Stimulated activated CD4-positive, alpha-beta T cell treated with anti-CD3 and anti-CD28 coated beads, Interleukin-2, amount 100 ng/mL, for 24 hours (primary cell): ENCODE results near the gene LAIR2.

Experiments
- DNase-seq, 2 donors: peaks; one replicate each; pipeline ENCODE4 v3.0.0-alpha.2; 2020

The LAIR2 gene

DNA sequence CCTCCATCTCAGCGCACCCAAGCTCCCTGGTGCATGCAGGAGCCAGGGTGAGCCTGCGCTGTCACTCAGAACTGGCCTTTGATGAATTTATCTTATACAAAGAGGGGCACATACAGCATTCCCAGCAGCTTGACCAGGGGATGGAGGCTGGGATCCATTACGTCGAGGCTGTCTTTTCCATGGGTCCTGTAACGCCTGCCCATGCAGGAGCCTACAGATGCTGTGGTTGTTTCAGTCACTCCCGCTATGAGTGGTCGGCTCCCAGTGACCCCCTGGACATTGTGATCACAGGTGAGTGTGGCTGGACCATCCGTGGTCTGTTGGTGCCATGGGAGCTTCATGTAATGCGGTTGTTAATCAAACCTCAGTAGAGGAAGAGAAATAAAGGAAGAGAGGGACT, 33.0 kb downstream of the LAIR2 start:
- DNase-seq: no peak

DNA sequence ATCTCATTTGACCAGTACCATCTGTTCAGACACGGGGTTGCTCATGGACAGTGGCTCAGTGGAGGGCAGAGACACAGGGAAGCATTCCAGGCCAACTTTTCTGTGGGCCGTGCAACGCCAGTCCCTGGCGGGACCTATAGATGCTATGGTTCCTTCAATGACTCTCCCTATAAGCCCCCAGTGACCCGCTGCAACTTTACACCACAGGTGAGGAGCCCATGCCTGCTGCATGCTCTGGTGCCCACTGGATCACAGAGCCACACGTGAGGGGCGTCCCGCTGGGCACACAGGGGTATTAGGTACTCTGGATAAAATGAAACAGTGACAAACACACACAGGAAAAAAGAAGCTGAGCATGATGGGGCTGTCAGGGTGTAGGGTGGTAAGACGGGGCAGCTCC, 34.3 kb downstream of the LAIR2 start:
- DNase-seq: no peak

DNA sequence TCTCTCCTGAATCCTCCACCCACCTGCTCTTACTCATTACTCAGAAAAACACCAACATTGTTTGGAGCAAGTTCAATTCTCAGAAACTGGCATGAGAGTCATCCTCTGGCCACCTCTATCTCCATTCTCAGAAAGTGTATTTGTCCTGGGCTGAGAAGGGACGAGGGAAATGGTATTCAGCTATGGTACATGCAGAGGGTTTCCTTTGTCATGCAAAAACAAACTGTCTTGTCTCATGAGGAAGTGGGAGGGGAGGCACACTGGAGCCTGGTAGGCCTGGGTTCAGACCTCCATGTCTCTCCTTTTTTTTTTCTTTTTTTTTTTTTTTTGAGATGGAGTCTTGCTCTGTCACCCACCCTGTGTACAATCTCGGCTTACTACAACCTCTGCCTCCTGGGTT, 39.1 kb downstream of the LAIR2 start:
- DNase-seq: no peak

DNA sequence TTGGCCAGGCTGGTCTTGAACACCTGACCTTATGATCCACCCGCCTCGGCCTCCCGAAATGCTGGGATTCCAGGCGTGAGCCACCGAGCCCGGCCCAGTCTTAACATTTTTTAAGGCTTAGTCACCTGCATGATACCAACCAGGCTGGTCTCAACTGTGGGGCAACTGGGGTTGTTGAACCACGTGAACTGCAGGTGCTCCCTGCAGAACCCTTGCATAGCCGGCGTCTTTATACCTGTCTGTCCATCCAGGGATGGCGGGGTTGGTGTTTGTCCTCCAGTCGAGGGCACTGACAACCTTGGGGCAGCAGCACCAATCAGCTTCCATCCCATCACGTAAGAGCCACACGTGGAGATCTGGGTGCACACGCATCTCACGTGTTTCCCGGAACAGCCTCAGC, 46.2 kb downstream of the LAIR2 start:
- DNase-seq: no peak

DNA sequence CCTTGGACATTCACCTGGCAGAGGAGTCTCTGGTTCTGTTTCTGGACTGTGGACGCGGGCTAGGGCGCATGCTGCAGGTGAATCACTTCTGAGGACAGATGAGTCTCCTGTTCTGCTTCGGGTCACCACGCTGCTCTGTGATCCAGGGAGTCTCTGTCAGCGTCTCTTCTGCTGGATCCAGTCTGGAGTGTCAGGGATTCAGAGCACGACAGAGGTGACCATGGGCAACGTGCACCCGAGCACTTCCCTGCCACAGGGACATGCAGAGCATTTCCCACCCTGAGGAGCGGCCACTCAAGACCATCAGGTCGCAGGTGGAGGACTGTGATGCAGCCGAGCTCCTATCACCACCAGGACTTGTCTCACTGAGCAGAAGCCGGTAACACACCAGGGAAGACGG, 46.6 kb downstream of the LAIR2 start:
- no peak for DNase-seq

DNA sequence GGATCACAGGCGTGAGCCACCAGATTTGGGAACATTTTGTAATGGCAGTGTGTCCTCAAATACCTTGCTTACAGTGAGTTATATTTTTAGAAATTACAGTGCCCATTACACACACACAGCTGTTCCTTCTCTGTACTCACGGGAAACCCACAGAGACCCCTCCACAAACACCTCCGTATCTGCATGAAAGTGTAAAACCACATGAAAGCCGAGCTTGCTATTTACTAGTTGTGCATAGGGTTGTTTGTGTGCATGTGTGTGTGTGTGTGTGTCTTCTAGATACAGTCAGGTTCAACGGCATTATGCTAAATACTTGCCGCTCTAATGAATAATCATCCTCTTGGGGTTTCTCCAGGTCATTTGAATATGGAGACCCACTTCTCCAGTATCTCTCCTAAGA, 48.7 kb downstream of the LAIR2 start:
- no peak for DNase-seq

DNA sequence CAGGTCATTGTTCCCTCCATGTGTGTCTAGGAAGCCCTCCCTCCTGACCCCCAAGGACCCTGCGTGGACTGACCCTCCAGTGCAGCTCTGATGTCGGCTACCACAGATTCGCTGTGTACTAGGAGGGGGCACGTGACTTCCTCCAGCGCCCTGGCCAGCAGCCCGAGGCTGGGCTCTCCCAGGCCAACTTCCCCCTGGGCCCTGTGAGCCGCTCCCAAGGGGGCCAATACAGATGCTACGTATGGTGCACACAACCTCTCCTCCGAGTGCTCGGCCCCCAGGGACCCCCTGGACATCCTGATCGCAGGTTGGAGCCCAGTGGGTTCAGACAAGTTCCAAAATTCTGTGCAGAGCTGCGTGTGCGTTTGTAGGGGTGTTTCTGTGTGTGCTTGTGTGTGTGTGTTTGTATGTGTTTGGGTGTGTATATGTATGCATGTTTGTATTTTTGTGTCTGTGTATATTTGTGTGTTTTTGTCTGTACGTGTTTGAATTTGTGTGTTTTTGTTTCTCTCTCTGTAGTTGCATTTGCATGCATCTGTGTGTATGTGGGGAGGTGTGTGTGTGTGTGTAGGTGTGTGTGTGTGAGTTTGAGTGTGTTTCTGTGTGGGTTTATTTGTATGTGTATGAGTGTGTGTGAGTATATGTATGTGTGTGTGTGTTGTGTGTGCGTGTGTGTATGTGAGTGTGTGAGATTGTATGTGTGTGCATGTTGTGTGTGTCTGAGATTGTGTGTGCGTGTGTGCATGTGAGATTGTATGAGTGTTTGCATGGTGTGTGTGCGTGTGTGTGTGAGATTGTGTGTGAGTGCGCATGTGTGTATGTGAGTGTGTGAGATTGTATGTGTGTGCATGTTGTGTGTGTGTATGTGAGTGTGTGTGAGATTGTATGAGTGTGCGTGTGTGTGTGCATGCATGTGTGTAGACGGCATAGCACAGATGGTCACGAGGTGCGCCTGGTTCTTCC, 49.6 kb downstream of the LAIR2 start:
- no peak for DNase-seq

DNA sequence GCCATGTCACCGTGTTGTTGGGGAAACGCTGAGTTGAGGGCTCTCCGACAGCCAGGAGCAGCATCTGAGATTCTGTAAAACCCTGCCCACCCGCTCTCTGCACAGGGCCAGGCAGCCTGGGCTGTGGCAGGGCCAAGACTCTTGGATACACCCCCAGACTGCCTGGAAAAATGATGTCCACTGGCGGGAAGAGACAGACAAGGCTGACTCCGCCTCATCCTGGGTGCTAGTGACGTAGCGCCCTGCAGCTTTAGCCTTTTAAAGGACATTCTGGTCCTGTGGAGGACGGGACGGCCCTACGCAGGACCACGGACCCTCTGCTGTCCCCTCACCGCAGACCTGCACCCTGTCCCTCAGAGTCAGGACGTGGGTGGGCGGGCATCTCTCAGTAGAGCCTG, 50.3 kb downstream of the LAIR2 start:
- DNase-seq: no peak

DNA sequence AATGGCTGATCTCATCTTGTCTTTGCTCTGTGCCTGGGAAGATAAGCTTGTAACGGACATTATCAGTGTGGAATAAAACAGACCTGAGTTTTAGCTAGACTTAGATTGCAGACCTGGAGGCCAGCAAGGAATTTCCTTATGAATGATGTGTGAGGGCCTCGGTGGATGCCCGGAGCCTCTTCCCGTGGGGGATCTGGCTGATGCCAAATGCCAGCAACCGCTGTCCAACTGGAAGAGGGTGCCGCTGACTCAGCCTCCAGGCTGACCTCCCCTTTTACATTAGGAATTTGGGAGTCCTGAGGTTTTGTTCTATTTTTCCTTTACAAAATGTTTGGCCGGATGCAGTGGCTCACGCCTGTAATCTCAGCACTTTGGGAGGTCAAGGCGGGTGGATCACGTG, 51.4 kb downstream of the LAIR2 start:
- DNase-seq: no peak

DNA sequence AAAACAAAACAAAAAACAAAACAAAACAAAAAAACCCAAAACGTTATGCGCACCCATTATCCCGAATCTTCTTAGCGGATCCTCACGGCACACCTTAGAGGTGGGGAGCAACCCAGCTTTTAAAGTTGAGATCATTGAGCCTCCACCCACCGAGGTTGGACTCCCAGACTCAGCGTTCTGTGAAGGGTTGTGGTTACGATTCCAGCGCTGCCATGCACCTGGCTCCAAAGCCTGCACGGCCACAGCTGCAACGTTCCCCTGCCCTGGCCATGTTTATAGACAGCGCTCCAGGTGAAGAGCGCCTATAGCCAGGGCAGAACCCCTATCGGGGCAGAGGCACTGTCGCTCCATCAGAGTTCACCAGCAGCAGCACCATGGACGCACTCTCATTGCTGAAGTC, 52.3 kb downstream of the LAIR2 start:
- DNase-seq: no peak

DNA sequence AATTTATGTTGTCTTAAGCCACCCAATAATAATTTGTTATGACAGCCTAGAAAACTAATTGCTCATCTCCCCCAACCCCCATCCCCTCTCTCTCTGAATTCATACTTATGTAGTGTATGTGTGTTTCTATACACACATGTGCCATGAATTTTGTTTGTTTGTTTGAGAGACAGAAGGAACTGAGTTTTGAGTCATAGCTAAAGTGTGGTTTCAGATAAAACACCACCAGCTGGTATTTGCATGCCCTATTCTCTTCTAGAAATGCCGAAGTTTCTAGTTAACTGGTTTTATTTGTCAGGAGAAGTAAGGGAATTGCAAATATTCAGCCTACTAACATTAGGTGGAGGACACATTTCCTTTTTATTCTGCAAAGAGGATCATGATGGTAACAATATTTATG, 53.6 kb downstream of the LAIR2 start:
- no peak for DNase-seq

DNA sequence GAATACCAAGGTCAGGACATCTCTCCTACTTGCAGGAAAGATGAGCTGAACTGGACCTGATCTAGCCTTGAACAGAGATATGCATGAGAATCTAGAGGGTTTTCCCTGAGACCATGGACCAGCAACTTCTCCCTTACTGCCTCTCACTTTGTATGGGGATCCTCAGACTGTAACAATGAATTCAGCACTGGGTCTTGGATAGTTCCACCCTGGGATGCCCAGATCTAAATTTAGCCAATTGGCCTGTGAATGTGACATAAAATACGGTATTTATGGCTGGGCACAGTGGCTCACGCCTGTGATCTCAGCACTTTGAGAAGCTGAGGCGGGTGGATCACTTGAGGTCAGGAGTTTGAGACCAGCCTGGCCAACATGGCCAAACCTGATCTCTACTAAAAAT, 55.7 kb downstream of the LAIR2 start:
- no peak for DNase-seq
